Measurements from ENCODE around the gene BCL7B. TPM values are rescaled to one million over a fixed set of nuclear protein-coding genes. Genes with fewer than 3 reads are reported as not detected.

The BCL7B gene
- total RNA-seq, 2 experiments from 2014 or later: 42.9 to 50.6 TPM

DNA sequence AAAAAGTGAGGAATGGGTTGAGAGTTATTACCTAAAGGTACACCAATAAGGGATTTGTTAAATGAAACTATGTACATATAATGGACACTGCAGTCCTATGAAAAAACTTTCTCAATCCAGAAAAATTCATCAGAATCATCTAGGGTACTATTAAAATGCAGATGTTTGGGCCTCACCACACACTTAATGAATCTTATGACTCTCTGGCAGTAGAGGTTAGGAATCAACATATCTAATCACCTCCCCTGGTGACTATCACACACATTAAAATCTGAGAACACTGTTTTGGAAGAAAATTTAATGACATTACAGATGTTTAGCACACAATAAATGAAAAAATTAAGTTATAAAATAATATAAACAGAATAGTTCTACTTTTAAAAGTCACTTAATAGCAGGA lies 67.5 kb downstream of the BCL7B start:
- intact Hi-C loops (cut with micrococcal nuclease): no loop called here
- CTCF ChIA-PET: no interaction called here
- POLR2A ChIA-PET: no interaction called here
- DNase-seq (no peak), ATAC-seq (no peak)
- Mint-ChIP-seq H3K36me3 (ENCODE audit: low read depth) (peaks cover 51% of the 10 kb centered on the region), H3K4me3 (no peak overlapping the region), H3K9me3 (no peaks in the 10 kb centered on the region), H3K27me3 (no peaks in the 10 kb centered on the region), H3K27ac (no peak overlapping the region), H3K4me1 (ENCODE audit: low read depth) (peaks cover 6% of the 10 kb centered on the region)
- TF ChIP-seq, protein P1, sequence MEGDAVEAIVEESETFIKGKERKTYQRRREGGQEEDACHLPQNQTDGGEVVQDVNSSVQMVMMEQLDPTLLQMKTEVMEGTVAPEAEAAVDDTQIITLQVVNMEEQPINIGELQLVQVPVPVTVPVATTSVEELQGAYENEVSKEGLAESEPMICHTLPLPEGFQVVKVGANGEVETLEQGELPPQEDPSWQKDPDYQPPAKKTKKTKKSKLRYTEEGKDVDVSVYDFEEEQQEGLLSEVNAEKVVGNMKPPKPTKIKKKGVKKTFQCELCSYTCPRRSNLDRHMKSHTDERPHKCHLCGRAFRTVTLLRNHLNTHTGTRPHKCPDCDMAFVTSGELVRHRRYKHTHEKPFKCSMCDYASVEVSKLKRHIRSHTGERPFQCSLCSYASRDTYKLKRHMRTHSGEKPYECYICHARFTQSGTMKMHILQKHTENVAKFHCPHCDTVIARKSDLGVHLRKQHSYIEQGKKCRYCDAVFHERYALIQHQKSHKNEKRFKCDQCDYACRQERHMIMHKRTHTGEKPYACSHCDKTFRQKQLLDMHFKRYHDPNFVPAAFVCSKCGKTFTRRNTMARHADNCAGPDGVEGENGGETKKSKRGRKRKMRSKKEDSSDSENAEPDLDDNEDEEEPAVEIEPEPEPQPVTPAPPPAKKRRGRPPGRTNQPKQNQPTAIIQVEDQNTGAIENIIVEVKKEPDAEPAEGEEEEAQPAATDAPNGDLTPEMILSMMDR (IDR thresholded peaks at IDR 0.05): no peak

- no peak overlapping the region for H3K27ac Mint-ChIP-seq
- no peak for ATAC-seq
- no peak for DNase-seq
- ChIA-PET CTCF (interaction anchor here (0.6 to 3.1 kb wide), 2 partner anchors 36 to 253 kb away, joined by 3 to 17 read pairs; no protein-coding TSS in a partner anchor), POLR2A (interaction anchor here (0.8 to 1.3 kb wide), 3 partner anchors 10 to 34 kb away, joined by 4 read pairs; partner anchors contain the start of gene BAZ1B)
- intact Hi-C loops (cut with micrococcal nuclease): no loop called here
- no peaks in the 10 kb centered on the region for H3K27me3 Mint-ChIP-seq
- TF ChIP-seq, protein P1 (IDR thresholded peaks at IDR 0.05): no peak
- peaks cover 42% of the 10 kb centered on the region for H3K36me3 Mint-ChIP-seq (ENCODE audit: low read depth)
- no peak overlapping the region for H3K4me3 Mint-ChIP-seq
- H3K4me1 Mint-ChIP-seq (ENCODE audit: low read depth): peaks cover 2% of the 10 kb centered on the region
- H3K9me3 Mint-ChIP-seq: no peaks in the 10 kb centered on the region
These were observed 70.0 kb downstream of the BCL7B start for GRCh38 chr7:73487486-73487885.

Other genes starting within 250 kb of the BCL7B start
- 10 to 100 TPM; 55.6 to 59.6 TPM for gene NSUN5, start 248.9 kb downstream of the BCL7B start, total RNA-seq
- gene TRIM50, start 229.6 kb downstream of the BCL7B start, total RNA-seq: not detected
- not detected for gene FKBP6, start 229.5 kb downstream of the BCL7B start, total RNA-seq
- under 1 TPM in 1 of 2 experiments, not detected in 1; 0.43 TPM for gene FZD9, start 123.9 kb downstream of the BCL7B start, total RNA-seq
- 10 to 100 TPM; 82.4 to 82.6 TPM for gene BAZ1B, start 35.4 kb downstream of the BCL7B start, total RNA-seq
- 10 to 100 TPM; 29.6 to 30.7 TPM for gene TBL2, start 20.9 kb upstream of the BCL7B start, total RNA-seq
- gene MLXIPL, start 66.8 kb upstream of the BCL7B start, total RNA-seq: not detected
- gene VPS37D, start 110.1 kb upstream of the BCL7B start, total RNA-seq: 1 to 10 TPM in 1 of 2 experiments, under 1 TPM in 1; 0.87 to 1.1 TPM
- 1 to 10 TPM; 6.7 to 7.0 TPM for gene DNAJC30, start 125.8 kb upstream of the BCL7B start, total RNA-seq
- gene BUD23, start 125.9 kb upstream of the BCL7B start, total RNA-seq: 100 to 1,000 TPM; 108 TPM
- 10 to 100 TPM; 11.4 to 11.5 TPM for gene STX1A, start 162.0 kb upstream of the BCL7B start, total RNA-seq
- 10 to 100 TPM; 19.0 to 21.5 TPM for gene ABHD11, start 181.1 kb upstream of the BCL7B start, total RNA-seq
- not detected for gene CLDN3, start 212.6 kb upstream of the BCL7B start, total RNA-seq

Data from activated CD8-positive, alpha-beta T cell treated with anti-CD3 and anti-CD28 coated beads for 36 hours (primary cell).